ENCODE results near the gene DACH2.

The DACH2 gene

GRCh38 chrX:86148024-86148511 lies at the start of gene DACH2:
Gene DACH2 (plus strand): TSS chrX:86148451.
- DNase-seq (ENCODE audit: low read depth): no peak
- H3K4me3 ChIP-seq (ENCODE audit: low read depth, low read length): no peak within 1 kb of the TSS
- TF ChIP-seq, protein P1, sequence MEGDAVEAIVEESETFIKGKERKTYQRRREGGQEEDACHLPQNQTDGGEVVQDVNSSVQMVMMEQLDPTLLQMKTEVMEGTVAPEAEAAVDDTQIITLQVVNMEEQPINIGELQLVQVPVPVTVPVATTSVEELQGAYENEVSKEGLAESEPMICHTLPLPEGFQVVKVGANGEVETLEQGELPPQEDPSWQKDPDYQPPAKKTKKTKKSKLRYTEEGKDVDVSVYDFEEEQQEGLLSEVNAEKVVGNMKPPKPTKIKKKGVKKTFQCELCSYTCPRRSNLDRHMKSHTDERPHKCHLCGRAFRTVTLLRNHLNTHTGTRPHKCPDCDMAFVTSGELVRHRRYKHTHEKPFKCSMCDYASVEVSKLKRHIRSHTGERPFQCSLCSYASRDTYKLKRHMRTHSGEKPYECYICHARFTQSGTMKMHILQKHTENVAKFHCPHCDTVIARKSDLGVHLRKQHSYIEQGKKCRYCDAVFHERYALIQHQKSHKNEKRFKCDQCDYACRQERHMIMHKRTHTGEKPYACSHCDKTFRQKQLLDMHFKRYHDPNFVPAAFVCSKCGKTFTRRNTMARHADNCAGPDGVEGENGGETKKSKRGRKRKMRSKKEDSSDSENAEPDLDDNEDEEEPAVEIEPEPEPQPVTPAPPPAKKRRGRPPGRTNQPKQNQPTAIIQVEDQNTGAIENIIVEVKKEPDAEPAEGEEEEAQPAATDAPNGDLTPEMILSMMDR (IDR thresholded peaks at IDR 0.05; ENCODE audit: low read depth, low read length, missing control alignments): no peak

DNA sequence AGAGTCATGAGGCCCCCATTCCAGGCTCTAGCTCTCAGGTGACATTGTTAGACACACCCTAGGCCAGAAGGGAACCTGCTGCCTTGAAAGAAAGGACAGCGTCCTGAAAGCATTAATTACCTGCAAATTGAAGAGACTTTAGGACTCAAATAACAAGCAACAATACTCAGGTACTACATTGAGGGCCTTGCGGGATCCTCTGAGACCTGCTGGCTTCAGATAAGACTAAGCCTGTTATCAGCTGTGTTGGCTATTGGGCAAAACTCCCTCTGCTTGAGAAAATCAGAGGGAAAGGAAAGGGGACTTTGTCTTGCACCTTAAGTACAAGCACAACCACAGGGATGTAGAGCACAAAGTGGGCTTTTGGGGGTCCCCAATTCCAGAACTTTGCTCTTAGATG lies 45.9 kb upstream of the DACH2 start:
- TF ChIP-seq, protein P1 (IDR thresholded peaks at IDR 0.05; ENCODE audit: low read depth, low read length, missing control alignments): no peak
- no peak overlapping the region for H3K4me3 ChIP-seq (ENCODE audit: low read depth, low read length)
- DNase-seq (ENCODE audit: low read depth): no peak

GRCh38 chrX:86103061-86103460 lies 45.2 kb upstream of the DACH2 start:
- H3K4me3 ChIP-seq (ENCODE audit: low read depth, low read length): no peak overlapping the region
- DNase-seq (ENCODE audit: low read depth): no peak
- TF ChIP-seq, protein P1 (IDR thresholded peaks at IDR 0.05; ENCODE audit: low read depth, low read length, missing control alignments): no peak

GRCh38 chrX:86104526-86104925 lies 43.7 kb upstream of the DACH2 start:
- no peak for DNase-seq (ENCODE audit: low read depth)
- TF ChIP-seq, protein P1 (IDR thresholded peaks at IDR 0.05; ENCODE audit: low read depth, low read length, missing control alignments): no peak
- H3K4me3 ChIP-seq (ENCODE audit: low read depth, low read length): no peak overlapping the region

DNA sequence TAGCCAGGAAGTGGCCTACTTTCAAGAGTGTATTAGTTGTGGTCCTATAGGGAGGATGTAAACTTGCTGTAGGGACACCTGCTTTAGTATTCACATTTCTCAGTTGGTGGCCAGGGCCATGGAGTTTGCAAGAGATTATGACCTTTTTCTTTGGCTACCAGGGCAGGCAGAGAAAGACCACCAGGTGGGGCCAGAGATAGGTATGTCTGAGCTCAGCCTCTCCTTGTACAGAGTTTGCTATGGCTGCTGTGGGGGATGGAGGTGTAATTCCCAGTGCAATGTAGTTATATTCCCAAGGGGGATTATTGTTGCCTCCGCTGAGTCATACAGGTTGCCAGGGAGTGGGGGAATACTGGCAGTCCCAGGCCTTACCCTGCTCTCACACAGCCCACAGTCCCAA lies 26.3 kb upstream of the DACH2 start:
- DNase-seq (ENCODE audit: low read depth): no peak
- TF ChIP-seq, protein P1 (IDR thresholded peaks at IDR 0.05; ENCODE audit: low read depth, low read length, missing control alignments): no peak
- no peak overlapping the region for H3K4me3 ChIP-seq (ENCODE audit: low read depth, low read length)

DNA sequence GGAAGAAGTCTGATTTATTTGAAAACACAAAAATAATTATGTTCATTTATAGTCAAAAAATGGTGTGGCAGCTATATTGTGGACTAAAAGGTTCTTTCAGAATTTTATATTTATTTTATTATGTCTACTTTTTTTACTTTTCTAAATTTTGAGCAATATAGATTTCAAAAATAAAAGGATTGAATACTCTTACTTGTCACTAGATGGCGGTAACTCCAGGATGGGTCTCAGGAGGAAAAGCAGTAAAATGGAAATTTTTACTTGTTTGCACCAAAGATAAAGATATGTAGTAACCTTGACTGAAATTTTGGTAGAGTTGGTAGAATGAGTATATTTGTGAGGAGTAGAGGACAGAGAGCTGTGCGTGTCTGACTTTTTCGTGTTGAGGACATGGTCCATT lies 14.5 kb upstream of the DACH2 start:
- no peak for DNase-seq (ENCODE audit: low read depth)
- TF ChIP-seq, protein P1 (IDR thresholded peaks at IDR 0.05; ENCODE audit: low read depth, low read length, missing control alignments): peak; percentile 29
- H3K4me3 ChIP-seq (ENCODE audit: low read depth, low read length): no peak overlapping the region

DNA sequence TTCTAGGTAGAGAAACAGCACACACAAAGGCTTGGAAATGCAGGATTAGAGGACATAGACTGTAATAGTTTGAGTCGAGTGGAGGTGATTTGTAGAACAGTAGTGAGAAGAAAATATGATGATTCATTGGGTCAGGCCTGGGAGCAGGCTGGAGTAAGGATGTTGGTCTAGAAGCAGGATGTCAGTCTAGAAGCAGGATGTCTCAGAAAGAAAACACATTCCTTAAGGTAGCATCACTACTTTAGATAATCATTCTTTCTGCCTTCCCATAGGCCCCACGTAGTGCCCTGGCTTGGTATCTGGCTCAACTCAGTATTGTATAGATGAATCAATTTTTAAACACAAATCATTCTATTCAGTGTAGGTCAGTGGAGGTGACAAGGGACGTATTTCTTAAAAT lies 11.2 kb upstream of the DACH2 start:
- no peak for DNase-seq (ENCODE audit: low read depth)
- TF ChIP-seq, protein P1 (IDR thresholded peaks at IDR 0.05; ENCODE audit: low read depth, low read length, missing control alignments): no peak
- H3K4me3 ChIP-seq (ENCODE audit: low read depth, low read length): no peak overlapping the region

Data from GM12864 (cell line).